HG02678 (cell line): ENCODE measurements around the gene RPL41.
A peak's percentile ranks its signal among the peaks of the same experiment; 100 is the strongest.

ENCODE experiments used
- ATAC-seq: cut with Tn5 transposase; IDR thresholded peaks from one replicate; pipeline ENCODE4 v1.9.1; 2021; ENCODE audit warnings: mild to moderate bottlenecking, moderate library complexity; ENCODE audit not compliant: unreplicated experiment

Gene RPL41

DNA sequence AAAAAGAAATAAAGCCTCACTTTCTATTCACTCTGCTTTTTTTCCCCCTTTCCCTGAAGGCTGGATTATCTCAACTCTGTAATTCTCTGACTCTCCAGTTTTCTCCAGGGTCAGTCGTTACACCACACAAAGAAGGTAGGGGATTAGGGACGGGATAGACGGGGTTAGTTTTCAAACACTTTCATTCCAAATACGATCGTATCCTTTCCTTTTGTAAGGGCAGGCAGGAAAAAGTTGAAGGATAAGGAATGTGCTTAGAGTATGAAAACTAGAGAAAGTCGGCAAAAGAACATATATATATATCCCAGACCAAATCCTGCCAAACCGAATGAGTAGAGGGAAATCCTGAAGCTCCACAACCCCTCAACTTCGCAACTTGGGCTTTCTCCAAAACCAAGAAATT lies 11.1 kb downstream of the RPL41 start:
- no peak for ATAC-seq

DNA sequence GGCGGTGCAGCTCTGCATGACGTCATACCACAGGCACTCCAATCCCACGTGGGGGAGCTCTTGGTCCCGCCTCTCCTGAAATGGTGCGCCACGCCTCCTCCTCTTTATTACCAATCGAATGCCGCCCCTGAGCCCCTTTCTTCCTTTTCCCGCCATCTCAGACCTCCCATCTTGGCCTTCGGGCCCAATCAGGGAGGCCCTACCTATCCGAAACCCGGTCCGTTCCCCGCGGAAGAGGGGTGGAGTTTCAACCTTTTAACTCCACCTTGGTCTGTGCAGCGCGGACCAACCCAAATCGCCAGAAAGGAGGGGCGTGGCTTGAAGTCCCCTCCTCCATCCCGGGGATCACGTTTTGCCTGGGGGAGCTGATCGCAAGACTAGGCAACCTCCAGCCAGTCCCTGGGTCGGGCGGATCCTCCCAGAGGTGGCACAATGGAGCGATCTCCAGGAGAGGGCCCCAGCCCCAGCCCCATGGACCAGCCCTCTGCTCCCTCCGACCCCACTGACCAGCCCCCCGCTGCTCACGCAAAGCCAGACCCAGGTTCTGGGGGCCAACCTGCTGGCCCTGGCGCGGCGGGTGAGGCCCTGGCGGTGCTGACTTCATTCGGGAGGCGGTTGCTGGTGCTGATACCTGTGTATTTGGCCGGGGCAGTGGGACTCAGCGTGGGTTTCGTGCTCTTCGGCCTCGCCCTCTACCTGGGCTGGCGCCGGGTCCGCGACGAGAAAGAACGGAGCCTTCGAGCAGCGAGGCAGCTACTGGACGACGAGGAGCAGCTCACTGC lies 11.6 kb downstream of the RPL41 start, which contains the start of gene ESYT1:
TSS of gene ESYT1 (plus strand) at position 380 of the 782 bp plus-strand sequence. CDS start at position 433, 53 bp downstream.
- ATAC-seq, result peak; percentile 90

DNA sequence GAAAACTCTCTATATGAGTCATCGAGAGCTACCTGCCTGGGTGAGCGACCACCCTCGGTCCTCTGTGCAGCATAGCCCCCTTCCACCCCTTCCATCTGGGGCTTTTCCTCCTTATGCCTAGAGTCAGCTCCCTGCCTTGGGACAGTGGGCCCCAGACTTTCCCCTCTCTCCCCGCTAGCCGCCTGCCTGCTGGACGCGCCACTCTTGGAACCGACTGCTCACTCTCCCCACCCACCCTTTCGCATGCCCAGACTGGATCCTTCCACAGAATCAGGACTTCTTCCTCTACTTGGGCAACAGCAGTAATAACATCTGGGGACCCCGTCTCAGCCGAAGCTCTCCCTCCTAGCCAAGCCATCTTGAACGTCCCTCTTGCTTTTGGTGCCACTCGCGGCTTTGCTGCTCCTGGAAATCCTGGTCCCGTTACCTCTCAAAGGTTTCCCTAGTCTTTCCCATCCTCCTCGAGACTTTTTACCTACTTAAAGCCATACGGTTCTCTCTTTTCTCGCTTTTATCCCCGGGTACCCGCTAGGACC lies 12.3 kb downstream of the RPL41 start:
- ATAC-seq, result no peak

- peak; percentile 37 for ATAC-seq
These were observed 12.9 kb downstream of the RPL41 start for GRCh38 chr12:56129206-56129941.

GRCh38 chr12:56129942-56130495 lies 13.6 kb downstream of the RPL41 start:
- ATAC-seq, result no peak

DNA sequence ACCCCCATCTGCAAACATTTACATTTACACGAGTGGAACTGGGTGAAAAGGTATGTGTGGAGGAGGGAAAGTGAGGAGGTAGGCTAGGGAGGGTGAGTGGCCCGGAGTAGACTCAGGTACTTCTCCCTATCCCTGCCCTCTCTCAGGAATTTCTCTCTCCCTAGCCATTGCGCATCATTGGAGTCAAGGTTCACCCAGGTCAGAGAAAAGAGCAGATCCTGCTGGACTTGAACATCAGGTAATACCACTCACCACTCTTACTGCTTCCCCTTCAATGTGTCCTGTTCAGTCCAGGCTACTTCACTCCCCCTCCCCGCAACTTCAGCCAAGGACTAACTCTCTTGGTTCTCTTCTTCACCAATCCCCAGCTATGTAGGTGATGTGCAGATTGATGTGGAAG lies 14.4 kb downstream of the RPL41 start:
- no peak for ATAC-seq

GRCh38 chr12:56134897-56135296 lies 18.5 kb downstream of the RPL41 start:
- ATAC-seq, result no peak

DNA sequence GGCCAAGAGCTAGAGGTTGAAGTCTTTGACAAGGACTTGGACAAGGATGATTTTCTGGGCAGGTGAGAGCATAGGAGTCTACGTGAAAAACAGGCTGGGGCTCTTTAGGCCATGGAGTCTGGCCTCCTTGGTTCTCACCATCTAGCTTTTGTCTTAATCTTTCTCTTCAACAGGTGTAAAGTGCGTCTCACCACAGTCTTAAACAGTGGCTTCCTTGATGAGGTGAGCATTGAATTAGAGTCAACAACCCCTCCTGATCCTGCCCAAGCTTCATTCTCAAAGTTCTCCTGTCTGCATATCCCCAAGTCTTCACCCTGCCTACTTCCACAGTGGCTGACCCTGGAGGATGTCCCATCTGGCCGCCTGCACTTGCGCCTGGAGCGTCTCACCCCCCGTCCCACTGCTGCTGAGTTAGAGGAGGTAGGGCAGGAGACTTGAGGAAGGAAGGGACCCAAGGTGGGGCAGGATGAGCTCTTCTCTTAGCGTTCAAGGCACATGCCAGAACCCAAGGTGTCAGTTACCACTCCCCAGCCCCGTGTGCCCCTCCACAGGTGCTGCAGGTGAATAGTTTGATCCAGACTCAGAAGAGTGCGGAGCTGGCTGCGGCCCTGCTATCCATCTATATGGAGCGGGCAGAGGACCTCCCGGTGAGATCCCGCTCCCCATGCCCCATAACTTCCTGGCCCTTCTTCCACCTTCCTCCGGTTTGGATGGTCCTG lies 21.6 kb downstream of the RPL41 start:
- no peak for ATAC-seq

- no peak for ATAC-seq
These were observed 25.7 kb downstream of the RPL41 start for GRCh38 chr12:56141946-56142784.

DNA sequence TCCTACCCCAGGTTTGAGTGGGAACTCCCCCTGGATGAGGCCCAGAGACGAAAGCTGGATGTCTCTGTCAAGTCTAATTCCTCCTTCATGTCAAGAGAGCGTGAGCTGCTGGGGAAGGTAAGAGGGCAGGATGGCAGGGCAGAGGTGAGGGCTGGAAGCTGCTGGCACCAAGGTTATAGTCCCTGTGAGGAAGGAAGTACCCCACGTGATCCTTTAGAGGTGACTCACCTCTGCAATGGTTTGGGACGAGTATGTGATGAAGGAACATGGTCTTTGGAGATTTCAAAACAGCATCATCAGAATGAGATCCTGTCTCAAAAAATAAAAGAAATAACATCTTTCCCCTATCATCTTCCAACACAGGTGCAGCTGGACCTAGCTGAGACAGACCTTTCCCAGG lies 26.8 kb downstream of the RPL41 start:
- no peak for ATAC-seq

DNA sequence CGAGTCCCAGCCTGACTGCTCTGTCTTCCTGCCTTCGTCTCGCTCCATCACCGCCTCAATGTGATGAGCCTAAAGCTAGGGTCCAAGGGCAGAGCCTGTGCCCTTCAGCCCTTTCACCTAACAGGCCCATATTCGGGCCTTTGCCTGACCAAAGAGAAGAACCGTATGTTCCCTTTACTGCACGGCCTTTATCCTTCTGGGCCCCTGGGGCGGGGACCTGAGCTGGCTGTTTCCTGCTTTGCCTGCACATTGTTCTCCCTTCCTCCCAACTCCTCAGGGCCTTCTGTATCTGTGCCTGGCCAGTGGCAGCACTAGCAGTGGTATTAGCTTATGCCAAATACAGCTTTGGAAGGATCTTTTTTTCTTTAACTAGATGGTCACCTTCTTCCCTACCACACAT lies 27.4 kb downstream of the RPL41 start:
- ATAC-seq, result no peak

DNA sequence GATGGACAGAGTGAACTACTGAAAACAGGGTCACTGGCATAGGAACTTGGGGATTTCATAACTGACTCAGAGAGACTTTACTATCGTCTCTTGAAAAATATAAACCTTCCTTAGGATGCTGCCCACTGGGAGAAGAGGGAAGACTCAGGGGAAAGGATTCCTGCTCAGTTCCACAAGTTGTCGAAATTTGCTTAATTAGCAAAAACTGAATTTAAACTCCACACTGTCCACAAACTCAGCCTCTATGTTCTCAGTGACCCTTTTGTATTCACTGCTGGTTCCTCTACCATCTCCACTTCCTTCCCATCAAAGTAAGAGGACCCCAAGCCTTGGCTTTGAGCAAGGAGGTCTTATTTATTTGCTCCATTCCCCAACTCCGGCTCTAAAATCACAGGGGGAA lies 28.8 kb downstream of the RPL41 start:
- ATAC-seq, result no peak

DNA sequence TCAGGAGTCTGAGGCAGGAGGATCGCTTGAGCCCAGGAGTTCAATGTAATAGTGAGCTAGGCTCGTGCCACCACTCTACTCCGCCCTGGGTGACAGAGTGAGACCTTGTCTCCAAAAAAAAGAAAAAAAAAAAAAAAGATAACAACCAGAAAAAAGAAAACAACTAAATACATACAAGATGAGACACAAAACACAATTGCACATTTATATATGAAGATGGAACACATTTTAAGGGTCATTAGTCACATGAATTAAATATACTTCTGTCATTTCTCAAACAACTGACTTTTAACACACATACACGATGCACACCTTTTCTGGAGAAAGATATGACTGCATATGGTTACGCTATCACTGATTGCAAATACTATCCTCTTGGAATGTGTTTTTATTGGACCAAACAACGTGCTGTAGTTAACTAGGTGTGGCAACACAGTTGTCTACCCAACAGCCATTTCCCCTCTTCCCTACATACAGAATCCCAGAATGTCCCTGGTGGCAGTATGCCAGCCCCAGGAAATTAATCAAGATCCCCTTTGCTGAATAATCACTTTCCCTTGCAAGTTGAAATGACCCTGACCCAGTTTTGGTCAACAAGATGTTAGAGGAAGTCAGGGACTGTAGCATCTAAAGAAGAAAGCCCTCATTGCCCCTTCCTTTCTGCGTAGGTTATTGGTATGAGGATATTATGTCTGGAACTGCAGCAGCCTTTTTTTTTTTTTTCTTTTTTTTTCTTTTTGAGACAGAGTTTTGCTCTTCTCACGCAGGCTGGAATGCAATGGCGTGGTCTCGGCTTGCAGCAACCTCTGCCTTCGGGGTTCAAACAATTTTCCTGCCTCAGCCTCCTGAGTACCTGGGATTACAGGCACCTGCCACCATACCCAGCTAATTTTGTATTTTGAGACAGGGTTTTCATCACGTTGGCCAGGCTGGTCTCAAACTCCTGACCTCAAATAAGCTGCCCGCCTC lies 30.3 kb downstream of the RPL41 start:
- no peak for ATAC-seq

GRCh38 chr12:56150563-56150962 lies 34.1 kb downstream of the RPL41 start:
- no peak for ATAC-seq

- ATAC-seq, result peak; percentile 50
These were observed 35.3 kb downstream of the RPL41 start for GRCh38 chr12:56151672-56152131.

DNA sequence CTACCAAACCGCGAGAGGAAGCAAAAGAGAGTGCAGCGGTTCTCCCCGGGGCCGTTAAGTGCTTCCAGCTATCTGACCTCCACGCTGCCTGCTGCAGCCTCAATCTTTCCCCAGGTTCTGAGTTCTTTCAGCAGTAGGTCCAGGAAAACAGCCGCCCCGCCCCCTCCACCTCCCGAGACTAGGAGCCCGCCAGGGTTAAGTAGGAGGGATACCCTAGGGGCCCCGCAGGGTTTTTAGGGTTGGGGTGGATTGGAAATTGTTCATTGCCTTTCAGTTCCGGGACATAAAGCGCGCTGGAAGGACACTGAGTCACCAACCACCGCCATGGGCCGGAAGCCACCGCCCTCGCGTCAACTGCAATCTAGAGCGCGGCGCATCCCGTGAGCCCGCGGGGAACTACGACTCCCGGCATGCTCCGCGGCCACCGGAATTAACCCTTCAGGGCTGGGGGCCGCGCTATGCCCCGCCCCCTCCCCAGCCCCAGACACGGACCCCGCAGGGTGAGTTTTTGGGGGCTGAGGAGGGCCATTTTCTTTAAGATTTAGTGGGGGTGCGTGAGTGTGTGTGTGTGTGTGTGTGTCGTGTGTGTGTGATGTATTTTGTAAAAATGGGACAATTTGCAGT lies 35.8 kb downstream of the RPL41 start, which contains the start of gene MYL6B:
TSS of gene MYL6B (plus strand) at position 456 of the 624 bp plus-strand sequence. CDS start 1,332 bp downstream, outside the sequence.
- peak; percentile 89 for ATAC-seq

- no peak for ATAC-seq
These were observed 36.6 kb downstream of the RPL41 start for GRCh38 chr12:56152756-56153677.
